GM12891 (cell line): ENCODE results near the gene NEK8.
"Not testable (repeated sequence)": the region's sequence is repeated elsewhere in the genome, so short reads cannot be mapped to it uniquely, and the experiment has no call there.

Experiments
- DNase-seq: peaks from one replicate; pipeline ENCODE4 v3.0.0; 2011; ENCODE audit warnings: low spot score; ENCODE audit not compliant: insufficient read length
- FAIRE-seq: peaks from 2 replicates; lab custom pipeline; 2011; peaks lifted over from hg19 to GRCh38; lab: Jason Lieb, UNC
- PAX5 ChIP-seq: IDR thresholded peaks from 2 replicates; pipeline ENCODE4 v1.6.1; 2011; ENCODE audit warnings: low read length, moderate library complexity, mild to moderate bottlenecking; ENCODE audit not compliant: insufficient read depth, severe bottlenecking
- POLR2A ChIP-seq: IDR thresholded peaks from 2 replicates; pipeline ENCODE4 v1.6.1; 2011; ENCODE audit warnings: low read depth, low read length, control low read depth
- POLR2AphosphoS5 ChIP-seq: IDR thresholded peaks from 2 replicates; pipeline ENCODE4 v1.6.1; 2011; ENCODE audit warnings: low read depth, low read length, control low read depth
- POU2F2 ChIP-seq: IDR thresholded peaks from 2 replicates; pipeline ENCODE4 v1.6.1; 2011; ENCODE audit warnings: low read depth, mild to moderate bottlenecking, control low read depth, low read length, moderate library complexity
- SPI1 ChIP-seq: IDR thresholded peaks from 2 replicates; pipeline ENCODE4 v1.6.1; 2011; ENCODE audit warnings: low read depth, low read length, control low read depth
- TAF1 ChIP-seq: IDR thresholded peaks from 2 replicates; pipeline ENCODE4 v1.6.1; 2011; ENCODE audit warnings: low read depth, low read length, control low read depth

The NEK8 gene

DNA sequence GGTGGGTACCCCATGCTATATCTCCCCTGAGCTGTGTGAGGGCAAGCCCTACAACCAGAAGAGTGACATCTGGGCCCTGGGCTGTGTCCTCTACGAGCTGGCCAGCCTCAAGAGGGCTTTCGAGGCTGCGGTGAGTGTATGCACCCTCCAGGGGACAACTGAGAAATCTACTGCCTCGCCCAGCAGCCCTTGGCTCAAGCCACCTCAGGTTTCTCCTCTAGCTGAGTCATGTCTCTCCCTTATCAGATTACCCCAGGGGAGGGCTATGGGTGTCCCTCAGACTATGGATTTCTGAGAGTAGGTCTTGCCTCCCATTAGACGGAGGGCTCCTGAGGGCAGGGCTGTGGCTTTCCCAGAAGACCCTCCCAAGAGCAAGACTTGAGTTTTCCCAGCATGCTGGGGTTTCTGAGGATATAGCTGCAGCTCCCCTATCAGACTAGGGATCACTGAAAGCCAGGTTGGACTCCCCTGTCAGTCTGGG lies 6.7 kb downstream of the NEK8 start:
- TF ChIP-seq TAF1 (no peak), POLR2AphosphoS5 (no peak), PAX5 (no peak)
- FAIRE-seq = no peak
- no peak for DNase-seq

DNA sequence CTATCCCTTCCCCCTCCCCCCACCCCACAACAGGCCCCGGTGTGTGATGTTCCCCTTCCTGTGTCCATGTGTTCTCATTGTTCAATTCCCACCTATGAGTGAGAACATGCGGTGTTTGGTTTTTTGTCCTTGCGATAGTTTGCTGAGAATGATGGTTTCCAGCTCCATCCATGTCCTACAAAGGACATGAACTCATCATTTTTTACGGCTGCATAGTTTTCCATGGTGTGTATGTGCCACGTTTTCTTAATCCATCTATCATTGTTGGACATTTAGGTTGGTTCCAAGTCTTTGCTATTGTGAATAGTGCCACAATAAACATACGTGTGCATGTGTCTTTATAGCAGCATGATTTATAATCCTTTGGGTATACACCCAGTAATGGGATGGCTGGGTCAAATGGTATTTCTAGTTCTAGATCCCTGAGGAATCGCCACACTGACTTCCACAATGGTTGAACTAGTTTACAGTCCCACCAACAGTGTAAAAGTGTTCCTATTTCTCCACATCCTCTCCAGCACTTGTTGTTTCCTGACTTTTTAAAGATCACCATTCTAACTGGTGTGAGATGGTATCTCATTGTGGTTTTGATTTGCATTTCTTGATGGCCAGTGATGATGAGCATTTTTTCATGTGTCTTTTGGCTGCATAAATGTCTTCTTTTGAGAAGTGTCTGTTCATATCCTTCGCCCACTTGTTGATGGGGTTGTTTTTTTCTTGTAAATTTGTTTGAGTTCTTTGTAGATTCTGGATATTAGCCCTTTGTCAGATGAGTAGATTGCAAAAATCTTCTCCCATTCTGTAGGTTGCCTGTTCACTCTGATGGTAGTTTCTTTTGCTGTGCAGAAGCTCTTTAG lies 7.6 kb downstream of the NEK8 start:
- FAIRE-seq, DNase-seq: not testable (repeated sequence)

GRCh38 chr17:28737316-28737715 lies 8.7 kb downstream of the NEK8 start:
- DNase-seq = no peak

DNA sequence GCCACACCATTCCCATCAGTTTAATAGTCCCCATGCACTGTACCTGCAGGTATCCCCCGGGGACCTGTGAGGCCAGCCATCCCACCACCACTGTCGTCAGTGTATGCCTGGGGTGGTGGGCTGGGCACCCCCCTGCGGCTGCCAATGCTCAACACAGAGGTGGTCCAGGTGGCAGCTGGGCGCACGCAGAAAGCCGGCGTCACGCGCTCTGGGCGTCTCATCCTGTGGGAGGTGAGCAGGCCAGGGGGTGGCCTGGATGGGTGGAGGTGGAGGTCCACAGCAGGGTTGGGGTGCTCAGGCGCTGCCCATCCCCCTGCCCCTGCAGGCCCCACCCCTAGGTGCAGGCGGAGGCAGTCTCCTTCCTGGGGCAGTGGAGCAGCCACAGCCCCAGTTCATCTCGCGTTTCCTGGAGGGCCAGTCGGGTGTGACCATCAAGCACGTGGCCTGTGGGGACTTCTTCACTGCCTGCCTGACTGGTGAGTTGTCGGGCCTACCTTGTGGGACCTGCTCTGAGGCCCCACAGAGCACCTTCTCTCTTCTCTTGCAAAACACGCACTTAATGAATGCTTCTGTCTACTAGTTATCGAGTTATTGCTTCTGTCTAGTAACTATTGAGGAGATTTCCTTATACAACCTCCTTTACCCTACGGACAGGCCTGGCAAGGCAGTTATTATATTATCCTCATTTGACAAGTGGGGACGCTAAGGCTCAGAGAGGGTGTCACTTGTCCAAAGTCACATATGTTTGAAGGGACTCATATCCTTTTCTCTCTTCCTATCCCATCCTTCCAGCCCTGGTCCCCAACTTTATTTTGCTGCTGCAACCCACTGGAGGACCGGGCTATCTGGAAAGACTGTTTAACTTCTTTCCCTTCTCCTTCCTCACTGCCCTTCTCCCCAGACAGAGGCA lies 9.4 kb downstream of the NEK8 start:
- DNase-seq (peak; percentile 82), FAIRE-seq (peak; percentile 95)
- TF ChIP-seq POLR2A (peak; percentile 91), SPI1 (no peak), POU2F2 (peak; percentile 81), POLR2AphosphoS5 (peak; percentile 88), TAF1 (peak; percentile 97), PAX5 (peak; percentile 98)

More at GRCh38 chr17:28737316-28737715, 8.7 kb downstream of the NEK8 start:
- TF ChIP-seq POLR2A = no peak
- no peak for TF ChIP-seq TAF1
- no peak for TF ChIP-seq PAX5
- no peak for TF ChIP-seq POLR2AphosphoS5
- no peak for TF ChIP-seq POU2F2
- no peak for TF ChIP-seq SPI1
- peak; percentile 23 for FAIRE-seq

- peak; percentile 16 for TF ChIP-seq PAX5
- no peak; the same call in 1 of the 2 replicates for TF ChIP-seq POLR2AphosphoS5
- TF ChIP-seq POLR2A = 0 out of 2 replicates have a peak, but pooled peaks have one; percentile 33
- TF ChIP-seq POU2F2 = peak; percentile 79
- TF ChIP-seq TAF1 = 0 out of 2 replicates have a peak, but pooled peaks have one; percentile 10
- peak; percentile 80 for TF ChIP-seq SPI1
- DNase-seq (no peak), FAIRE-seq (peak; percentile 82)
These were observed 10.2 kb downstream of the NEK8 start for GRCh38 chr17:28738680-28739384.

GRCh38 chr17:28740406-28741357 lies 12.1 kb downstream of the NEK8 start:
- TF ChIP-seq PAX5 (no peak), POLR2A (no peak), POLR2AphosphoS5 (no peak), SPI1 (no peak), TAF1 (no peak), POU2F2 (no peak)
- DNase-seq (no peak), FAIRE-seq (no peak)

GRCh38 chr17:28741358-28742349 lies 13.1 kb downstream of the NEK8 start:
- DNase-seq = no peak
- TF ChIP-seq PAX5 = no peak
- TF ChIP-seq POLR2A = no peak
- TF ChIP-seq POLR2AphosphoS5 = peak; percentile 37
- TF ChIP-seq TAF1 = peak; percentile 54; the same call in 1 of the 2 replicates
- peak; percentile 61; the same call in 1 of the 2 replicates for TF ChIP-seq POU2F2
- peak; percentile 82 for TF ChIP-seq SPI1
- FAIRE-seq = peak; percentile 96
